ENCODE results near the gene ALG11. TPM values are rescaled to one million over a fixed set of nuclear protein-coding genes. Genes with fewer than 3 reads are reported as not detected.
"Not testable (repeated sequence)": the region's sequence is repeated elsewhere in the genome, so short reads cannot be mapped to it uniquely, and the experiment has no call there.

The ALG11 gene
- polyA plus RNA-seq, 6 donors from 2014 or later, result 16.3 to 36.6 (median 28.7) TPM

GRCh38 chr13:51981355-51981754, 30.8 kb upstream of the ALG11 start:
- no peak for DNase-seq
- no peak for ATAC-seq (ENCODE audit: low read depth in 2 of 2)
- Mint-ChIP-seq H3K4me3 (no peak overlapping the region), H3K27me3 (peaks cover 14 to 39% (median 33%) of the 10 kb centered on the region in 3 donors), H3K27ac (no peak overlapping the region), H3K9me3 (peaks cover 0 to 6% (median 1%) of the 10 kb centered on the region in 7 donors), H3K4me1 (no peaks in the 10 kb centered on the region), H3K36me3 (no peaks in the 10 kb centered on the region)

DNA sequence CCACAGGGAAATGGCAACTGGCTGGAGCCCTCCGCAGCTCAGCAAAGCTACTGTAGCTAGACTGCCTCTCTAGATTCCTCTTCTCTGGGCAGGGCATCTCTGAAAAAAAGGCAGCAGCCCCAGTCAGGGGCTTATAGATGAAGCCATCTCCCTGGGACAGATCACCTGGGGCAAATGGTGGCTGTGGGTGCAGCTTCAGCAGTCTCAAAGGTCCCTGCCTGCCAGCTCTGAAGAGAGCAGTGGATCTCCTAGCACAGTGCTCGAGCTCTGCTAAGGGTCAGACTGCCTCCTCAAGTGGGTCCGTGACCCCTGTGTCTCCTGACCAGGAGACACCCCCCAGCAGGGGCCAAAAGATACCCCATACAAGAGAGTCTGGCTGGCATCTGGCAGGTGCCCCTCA, 28.9 kb upstream of the ALG11 start:
- ATAC-seq (ENCODE audit: low read depth in 2 of 2); H3K36me3 Mint-ChIP-seq; H3K27ac Mint-ChIP-seq; H3K9me3 Mint-ChIP-seq; H3K4me1 Mint-ChIP-seq; DNase-seq; H3K4me3 Mint-ChIP-seq: not testable (repeated sequence)
- H3K27me3 Mint-ChIP-seq, result peaks cover 14 to 56% (median 43%) of the 10 kb centered on the region in 3 donors

DNA sequence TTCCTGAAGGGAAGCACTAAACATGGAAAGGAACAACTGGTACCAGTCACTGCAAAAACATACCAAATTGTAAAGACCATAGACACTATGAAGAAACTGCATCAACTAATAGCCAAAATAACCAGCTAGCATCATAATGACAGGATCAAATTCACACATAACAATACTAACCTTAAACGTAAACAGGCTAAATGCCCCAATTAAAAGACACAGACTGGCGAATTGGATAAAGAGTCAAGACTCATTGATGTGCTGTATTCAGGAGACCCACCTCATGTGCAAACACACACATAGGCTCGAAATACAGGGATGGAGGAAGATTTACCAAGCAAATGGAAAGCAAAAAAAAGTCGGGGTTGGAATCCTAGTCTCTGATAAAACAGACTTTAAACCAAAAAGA, 27.3 kb upstream of the ALG11 start:
- not testable (repeated sequence) for H3K4me3 Mint-ChIP-seq; H3K27ac Mint-ChIP-seq; H3K4me1 Mint-ChIP-seq; ATAC-seq (ENCODE audit: low read depth in 2 of 2); H3K36me3 Mint-ChIP-seq; DNase-seq; H3K9me3 Mint-ChIP-seq
- peaks cover 14 to 56% (median 43%) of the 10 kb centered on the region in 3 donors for H3K27me3 Mint-ChIP-seq

GRCh38 chr13:51988988-51989618, 23.1 kb upstream of the ALG11 start:
- H3K9me3 Mint-ChIP-seq, result peaks cover 0 to 8% (median 6%) of the 10 kb centered on the region in 7 donors
- H3K27ac Mint-ChIP-seq, result no peak overlapping the region
- ATAC-seq (ENCODE audit: low read depth in 2 of 2), result no peak
- H3K27me3 Mint-ChIP-seq, result peaks cover 8 to 45% (median 40%) of the 10 kb centered on the region in 3 donors
- H3K4me1 Mint-ChIP-seq, result no peaks in the 10 kb centered on the region
- no peak for DNase-seq
- H3K4me3 Mint-ChIP-seq, result no peak overlapping the region
- peaks cover 0 to 7% of the 10 kb centered on the region in 2 donors for H3K36me3 Mint-ChIP-seq

DNA sequence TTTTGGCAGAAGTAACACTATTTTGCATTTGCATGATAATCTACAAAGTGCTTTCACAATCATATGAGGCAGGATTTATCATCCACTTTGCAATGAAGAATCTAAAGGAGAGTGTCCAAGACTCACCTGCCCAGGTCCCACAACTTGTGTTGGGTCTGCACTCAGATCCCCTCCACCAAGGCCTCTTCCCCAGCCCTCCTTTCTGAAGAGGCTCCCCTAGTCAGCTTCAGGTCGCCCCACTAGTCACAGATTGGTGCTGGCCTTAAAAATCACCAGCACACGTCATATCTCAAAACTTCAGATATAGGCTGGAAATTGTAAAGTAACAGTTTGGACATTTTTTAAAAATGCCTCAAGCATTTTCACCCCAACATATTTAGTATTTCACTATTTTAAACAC, 18.5 kb upstream of the ALG11 start:
- ATAC-seq (ENCODE audit: low read depth in 2 of 2), result no peak
- H3K4me3 Mint-ChIP-seq, result no peak overlapping the region
- DNase-seq, result no peak
- H3K36me3 Mint-ChIP-seq, result no peaks in the 10 kb centered on the region
- H3K27ac Mint-ChIP-seq, result no peak overlapping the region
- no peaks in the 10 kb centered on the region for H3K4me1 Mint-ChIP-seq
- peaks cover 26 to 40% (median 28%) of the 10 kb centered on the region in 3 donors for H3K27me3 Mint-ChIP-seq
- H3K9me3 Mint-ChIP-seq, result no peaks in the 10 kb centered on the region

- H3K27ac Mint-ChIP-seq, result no peak overlapping the region
- H3K4me1 Mint-ChIP-seq, result no peaks in the 10 kb centered on the region
- H3K9me3 Mint-ChIP-seq, result no peaks in the 10 kb centered on the region
- DNase-seq (no peak), ATAC-seq (ENCODE audit: low read depth in 2 of 2) (no peak)
- no peaks in the 10 kb centered on the region for H3K36me3 Mint-ChIP-seq
- H3K4me3 Mint-ChIP-seq, result no peak overlapping the region
- H3K27me3 Mint-ChIP-seq, result peaks cover 26 to 56% (median 46%) of the 10 kb centered on the region in 3 donors
Observed at GRCh38 chr13:51995677-51996551, 16.3 kb upstream of the ALG11 start.

GRCh38 chr13:51996641-51997040, 15.6 kb upstream of the ALG11 start:
- no peak overlapping the region for H3K4me3 Mint-ChIP-seq
- DNase-seq, result no peak
- no peak overlapping the region for H3K27ac Mint-ChIP-seq
- H3K36me3 Mint-ChIP-seq, result no peaks in the 10 kb centered on the region
- H3K27me3 Mint-ChIP-seq, result peaks cover 27 to 51% (median 41%) of the 10 kb centered on the region in 3 donors
- H3K9me3 Mint-ChIP-seq, result no peaks in the 10 kb centered on the region
- no peak for ATAC-seq (ENCODE audit: low read depth in 2 of 2)
- H3K4me1 Mint-ChIP-seq, result no peaks in the 10 kb centered on the region

DNA sequence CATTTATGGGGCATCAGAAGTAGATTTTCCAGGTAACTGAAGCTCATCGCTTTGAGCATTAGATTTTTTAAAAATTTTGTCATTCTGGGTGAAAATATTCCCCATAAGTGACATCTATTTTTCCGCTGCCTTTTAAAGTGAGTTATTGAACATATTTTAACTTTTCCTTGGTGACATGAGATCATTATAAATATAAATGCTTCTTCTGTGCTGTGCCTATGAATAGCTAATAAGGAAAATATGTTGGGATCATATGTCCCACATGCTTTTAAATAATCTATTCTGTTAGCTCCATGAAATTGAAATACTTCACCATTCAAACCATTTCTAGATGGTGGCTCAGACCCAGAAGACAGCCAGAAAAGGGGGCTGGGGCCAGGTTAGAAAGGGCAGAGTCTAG, 15.0 kb upstream of the ALG11 start:
- Mint-ChIP-seq H3K36me3 (no peaks in the 10 kb centered on the region), H3K4me1 (no peaks in the 10 kb centered on the region), H3K4me3 (no peak overlapping the region), H3K27me3 (peaks cover 27 to 51% (median 41%) of the 10 kb centered on the region in 3 donors), H3K27ac (no peak overlapping the region), H3K9me3 (no peaks in the 10 kb centered on the region)
- no peak for ATAC-seq (ENCODE audit: low read depth in 2 of 2)
- no peak for DNase-seq

DNA sequence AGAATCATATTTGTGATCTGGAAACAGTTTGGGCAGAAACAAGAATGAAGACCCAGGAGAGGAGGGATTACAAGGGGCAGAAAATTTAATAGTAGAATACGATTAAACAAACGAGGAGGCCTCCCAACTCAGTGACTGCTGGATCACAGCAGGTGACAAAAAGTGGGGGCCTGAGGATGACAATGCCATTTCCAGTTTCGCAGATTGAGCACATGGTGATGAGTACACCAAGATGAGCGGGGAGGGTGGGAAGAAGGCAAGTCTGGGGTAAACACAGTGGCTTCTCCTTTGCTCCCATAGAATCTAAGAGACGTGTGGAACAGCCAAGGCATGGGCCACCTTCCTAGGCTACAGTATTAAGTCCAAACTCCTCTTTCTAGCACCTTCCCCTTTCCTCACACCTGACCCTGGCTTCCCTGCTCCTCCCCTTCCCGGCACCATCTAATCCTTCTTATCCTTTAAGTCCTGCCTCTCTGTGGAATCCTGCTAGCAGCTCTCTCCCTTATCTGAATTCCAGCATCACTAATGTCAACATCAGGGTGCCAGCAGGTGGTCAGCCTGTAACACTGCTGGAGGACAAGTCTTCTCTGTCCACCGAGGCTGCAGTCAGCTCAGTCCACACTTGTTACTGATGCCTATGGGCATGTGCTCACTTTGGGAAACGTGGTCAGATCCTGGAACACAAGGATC, 14.4 kb upstream of the ALG11 start:
- no peak for DNase-seq
- Mint-ChIP-seq H3K4me1 (no peaks in the 10 kb centered on the region), H3K27me3 (peaks cover 27 to 51% (median 41%) of the 10 kb centered on the region in 3 donors), H3K27ac (no peak overlapping the region), H3K4me3 (no peak overlapping the region), H3K36me3 (no peaks in the 10 kb centered on the region), H3K9me3 (no peaks in the 10 kb centered on the region)
- no peak for ATAC-seq (ENCODE audit: low read depth in 2 of 2)

DNA sequence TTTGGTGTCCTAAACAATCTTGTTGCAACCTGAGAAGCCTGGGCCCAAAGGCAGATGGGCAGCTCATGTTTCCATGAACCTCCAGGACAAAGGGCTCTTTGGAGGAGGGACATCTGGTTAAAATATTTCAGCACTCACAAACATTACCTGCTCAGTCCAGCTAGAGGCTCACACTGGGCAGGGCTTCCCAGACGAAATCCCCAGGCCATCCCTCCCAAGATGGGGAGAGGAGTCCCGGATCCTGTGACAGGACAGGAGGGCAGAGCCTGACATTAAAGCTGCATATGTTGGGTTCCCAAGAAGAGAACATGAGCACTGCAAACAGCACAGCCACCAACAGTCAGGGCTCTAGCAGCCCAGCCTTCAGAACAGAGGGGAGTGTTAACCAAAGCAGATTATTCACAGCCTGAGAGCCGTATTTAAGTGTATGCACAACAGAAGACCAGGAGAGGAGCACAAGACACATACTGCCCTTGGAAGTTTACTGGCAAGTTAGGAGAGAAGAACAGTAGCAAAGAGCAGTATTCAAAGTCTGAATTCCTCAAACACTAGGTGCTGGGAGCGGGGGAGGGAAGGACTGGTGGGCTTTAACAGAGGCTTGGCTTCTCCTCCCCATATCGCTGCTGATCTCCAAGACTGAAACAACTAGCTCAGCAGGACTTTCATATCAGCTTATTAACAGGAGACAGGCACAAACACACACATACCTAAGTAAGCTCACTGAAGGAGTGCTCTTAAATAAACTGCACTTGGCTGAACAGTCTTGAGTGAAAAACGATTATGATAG, 13.3 kb upstream of the ALG11 start:
- Mint-ChIP-seq H3K4me3 (no peak overlapping the region), H3K9me3 (no peaks in the 10 kb centered on the region), H3K36me3 (no peaks in the 10 kb centered on the region), H3K4me1 (no peaks in the 10 kb centered on the region), H3K27ac (peak overlapping the region in 1 of 6 donors; percentile 69), H3K27me3 (peaks cover 27 to 51% (median 41%) of the 10 kb centered on the region in 3 donors)
- no peak for DNase-seq
- no peak for ATAC-seq (ENCODE audit: low read depth in 2 of 2)

DNA sequence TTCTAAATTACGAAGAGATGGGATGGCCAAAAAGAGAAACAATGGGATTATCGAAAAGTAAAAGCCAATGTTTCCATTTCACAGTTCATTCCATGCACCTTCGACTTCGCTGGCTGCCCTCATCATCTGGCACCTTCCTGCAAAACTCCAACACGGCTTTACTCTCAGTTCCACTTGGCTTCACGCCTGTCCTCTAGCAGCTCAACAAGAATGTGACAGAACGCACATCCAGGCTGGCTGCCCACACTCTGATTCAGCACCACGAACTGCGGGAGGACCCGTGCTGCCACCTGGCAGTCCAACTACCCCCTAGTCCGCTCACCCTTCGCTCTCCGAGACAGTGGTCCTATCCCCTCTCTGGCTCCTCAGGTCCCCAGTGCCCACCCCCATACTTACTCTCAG, 12.7 kb upstream of the ALG11 start:
- DNase-seq (no peak), ATAC-seq (ENCODE audit: low read depth in 2 of 2) (no peak)
- Mint-ChIP-seq H3K27me3 (peaks cover 26 to 51% (median 41%) of the 10 kb centered on the region in 3 donors), H3K27ac (peak overlapping the region in 2 of 6 donors; percentile 12 to 40), H3K36me3 (no peaks in the 10 kb centered on the region), H3K9me3 (no peaks in the 10 kb centered on the region), H3K4me3 (no peak overlapping the region), H3K4me1 (no peaks in the 10 kb centered on the region)

GRCh38 chr13:51999921-52000320, 12.3 kb upstream of the ALG11 start:
- Mint-ChIP-seq H3K36me3 (no peaks in the 10 kb centered on the region), H3K4me1 (no peaks in the 10 kb centered on the region), H3K27ac (peak overlapping the region in 2 of 6 donors; percentile 12 to 40), H3K27me3 (peaks cover 22 to 51% (median 41%) of the 10 kb centered on the region in 3 donors), H3K4me3 (no peak overlapping the region), H3K9me3 (no peaks in the 10 kb centered on the region)
- DNase-seq, result no peak
- no peak for ATAC-seq (ENCODE audit: low read depth in 2 of 2)
